ENCODE data around the gene LRRK1.

Gene LRRK1

DNA sequence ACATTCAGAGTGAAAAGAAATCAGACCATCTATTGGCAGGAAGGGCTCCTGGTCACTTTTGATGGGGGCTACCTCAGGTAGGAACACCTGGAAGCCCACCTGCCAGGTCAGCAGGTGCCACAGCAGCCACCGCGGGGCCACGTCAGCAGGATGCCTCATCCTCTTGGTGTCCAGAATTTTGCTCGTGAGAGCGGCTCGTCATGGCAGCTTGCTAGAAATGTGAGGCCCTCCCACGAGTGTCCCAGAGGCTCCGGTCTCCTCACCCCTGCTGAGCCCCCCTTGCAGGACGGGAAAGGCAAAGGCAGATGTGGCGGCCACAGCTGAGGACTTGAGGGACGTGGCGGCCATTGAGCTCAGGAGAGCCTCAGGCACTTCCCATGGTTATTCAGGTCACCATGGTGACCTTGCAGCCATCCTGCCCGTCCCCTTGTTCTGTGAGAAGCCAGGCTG, 129.4 kb downstream of the LRRK1 start:
- no peak for DNase-seq

DNA sequence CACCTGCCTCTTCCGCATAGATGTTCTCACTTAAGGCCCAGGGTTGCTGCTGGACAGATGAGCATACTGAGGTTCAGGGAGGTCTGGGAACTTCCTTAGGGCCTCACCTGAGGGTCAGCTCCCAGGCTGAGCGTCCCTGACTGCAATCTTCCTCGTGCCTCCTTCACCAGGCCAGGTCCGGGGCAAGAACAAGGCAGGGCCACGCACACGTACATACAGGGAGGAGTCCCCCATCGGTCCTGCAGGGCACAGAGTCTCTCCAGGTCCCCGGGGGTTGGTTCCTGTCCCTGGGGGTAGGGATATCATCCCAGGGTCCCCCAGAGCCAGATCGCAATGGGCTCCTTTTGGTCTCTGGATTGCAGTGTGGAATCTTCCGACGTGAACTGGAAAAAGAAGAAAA, 130.1 kb downstream of the LRRK1 start:
- DNase-seq: no peak

- DNase-seq: no peak
Measured at GRCh38 chr15:101049856-101050622, 130.9 kb downstream of the LRRK1 start.

GRCh38 chr15:101050623-101051290, 131.6 kb downstream of the LRRK1 start:
- no peak for DNase-seq

GRCh38 chr15:101051291-101052030, 132.3 kb downstream of the LRRK1 start:
- no peak for DNase-seq

DNA sequence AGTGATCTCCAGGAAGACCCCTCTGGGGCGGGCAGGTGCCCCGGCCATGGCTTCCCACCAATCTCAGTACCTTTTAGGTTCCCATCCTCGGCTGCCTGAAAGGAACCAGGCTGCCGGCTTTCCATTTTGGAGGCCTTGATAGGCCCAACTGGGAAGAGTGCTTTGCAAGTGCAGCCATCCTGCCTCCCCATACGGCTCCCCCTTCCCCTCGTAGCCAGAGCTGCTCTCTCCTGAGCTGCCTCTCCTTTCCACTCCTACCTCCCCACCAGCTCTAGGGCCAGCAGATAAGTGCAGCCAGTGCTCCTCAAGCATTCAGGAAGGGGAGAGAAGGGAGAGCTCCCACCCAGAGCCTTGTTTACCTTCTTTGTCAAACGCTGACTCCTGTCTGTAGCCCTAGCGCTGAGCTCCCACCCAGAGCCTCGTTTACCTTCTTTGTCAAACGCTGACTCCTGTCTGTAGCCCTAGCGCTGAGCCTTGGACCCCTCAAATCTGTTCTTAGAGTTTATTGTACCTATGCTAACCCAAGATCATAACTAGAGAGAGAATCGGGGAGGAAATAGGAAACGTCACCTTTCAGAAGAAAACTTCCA, 133.0 kb downstream of the LRRK1 start:
- no peak for DNase-seq

DNA sequence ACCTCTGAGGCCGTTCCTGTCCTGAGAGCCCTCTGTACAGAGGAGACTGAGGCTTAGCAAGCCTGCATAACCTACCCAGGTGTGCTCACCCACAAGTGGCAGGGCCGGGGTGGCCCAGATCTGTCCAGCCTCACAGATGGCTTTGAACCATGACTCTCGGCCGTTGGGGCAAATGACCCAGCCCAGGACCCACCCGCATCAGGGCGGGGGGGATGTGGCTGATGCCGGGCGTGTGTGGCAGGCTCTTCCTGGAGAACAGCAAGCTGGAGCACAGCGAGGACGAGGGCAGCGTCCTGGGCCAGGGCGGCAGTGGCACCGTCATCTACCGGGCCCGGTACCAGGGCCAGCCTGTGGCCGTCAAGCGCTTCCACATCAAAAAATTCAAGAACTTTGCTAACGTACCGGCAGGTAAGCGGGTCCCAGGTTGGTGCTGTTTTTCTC, 133.5 kb downstream of the LRRK1 start:
- no peak for DNase-seq

GRCh38 chr15:101053261-101053660, 134.1 kb downstream of the LRRK1 start:
- no peak for DNase-seq

DNA sequence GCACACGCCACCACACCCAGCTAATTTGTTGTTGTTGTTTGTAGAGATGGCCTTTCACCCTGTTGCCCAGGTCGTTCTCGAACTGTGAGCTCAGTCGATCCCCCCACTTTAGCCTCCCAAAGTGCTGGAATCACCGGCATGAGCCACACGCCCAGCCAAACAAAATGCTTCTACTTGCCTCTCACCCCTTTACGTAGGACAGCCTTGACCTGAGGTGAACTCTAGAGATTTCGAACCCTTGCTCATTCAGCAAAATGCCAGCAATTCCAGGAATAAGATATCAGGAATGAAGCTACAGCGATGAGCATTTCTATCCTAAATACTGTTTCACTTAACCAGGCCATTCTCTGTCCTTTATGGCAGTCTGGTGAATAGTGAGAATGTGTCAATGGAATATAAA, 135.0 kb downstream of the LRRK1 start:
- no peak for DNase-seq

DNA sequence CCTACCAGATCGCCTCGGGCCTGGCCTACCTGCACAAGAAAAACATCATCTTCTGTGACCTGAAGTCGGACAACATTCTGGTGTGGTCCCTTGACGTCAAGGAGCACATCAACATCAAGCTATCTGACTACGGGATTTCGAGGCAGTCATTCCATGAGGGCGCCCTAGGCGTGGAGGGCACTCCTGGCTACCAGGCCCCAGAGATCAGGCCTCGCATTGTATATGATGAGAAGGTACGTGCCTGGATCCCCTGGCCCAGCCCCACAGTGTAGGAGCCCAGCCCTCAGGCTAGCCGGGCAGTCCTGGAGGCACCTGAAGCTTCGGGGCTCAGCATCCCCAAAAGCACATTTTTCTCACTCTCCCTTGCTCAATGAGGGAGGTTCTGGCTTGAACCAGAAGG, 135.8 kb downstream of the LRRK1 start:
- no peak for DNase-seq

DNA sequence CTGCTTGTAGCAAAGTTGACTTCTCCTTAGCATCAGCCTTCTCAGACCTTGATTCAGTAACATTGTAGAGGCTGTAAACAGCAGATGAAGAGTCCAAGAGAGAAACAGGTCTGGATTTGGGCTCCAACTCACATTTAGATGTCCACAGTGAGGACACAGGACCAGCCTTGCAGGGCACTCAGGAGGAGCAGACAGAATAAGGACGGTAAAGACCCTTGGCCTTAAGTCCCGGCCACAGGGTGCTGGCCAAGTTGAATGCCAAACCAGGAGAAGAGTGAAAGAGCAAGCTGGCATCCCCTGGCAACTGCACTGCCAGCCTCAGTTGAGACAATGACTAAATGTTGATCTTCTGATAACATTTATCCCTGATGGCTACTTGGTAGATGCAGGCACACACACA, 136.3 kb downstream of the LRRK1 start:
- no peak for DNase-seq

DNA sequence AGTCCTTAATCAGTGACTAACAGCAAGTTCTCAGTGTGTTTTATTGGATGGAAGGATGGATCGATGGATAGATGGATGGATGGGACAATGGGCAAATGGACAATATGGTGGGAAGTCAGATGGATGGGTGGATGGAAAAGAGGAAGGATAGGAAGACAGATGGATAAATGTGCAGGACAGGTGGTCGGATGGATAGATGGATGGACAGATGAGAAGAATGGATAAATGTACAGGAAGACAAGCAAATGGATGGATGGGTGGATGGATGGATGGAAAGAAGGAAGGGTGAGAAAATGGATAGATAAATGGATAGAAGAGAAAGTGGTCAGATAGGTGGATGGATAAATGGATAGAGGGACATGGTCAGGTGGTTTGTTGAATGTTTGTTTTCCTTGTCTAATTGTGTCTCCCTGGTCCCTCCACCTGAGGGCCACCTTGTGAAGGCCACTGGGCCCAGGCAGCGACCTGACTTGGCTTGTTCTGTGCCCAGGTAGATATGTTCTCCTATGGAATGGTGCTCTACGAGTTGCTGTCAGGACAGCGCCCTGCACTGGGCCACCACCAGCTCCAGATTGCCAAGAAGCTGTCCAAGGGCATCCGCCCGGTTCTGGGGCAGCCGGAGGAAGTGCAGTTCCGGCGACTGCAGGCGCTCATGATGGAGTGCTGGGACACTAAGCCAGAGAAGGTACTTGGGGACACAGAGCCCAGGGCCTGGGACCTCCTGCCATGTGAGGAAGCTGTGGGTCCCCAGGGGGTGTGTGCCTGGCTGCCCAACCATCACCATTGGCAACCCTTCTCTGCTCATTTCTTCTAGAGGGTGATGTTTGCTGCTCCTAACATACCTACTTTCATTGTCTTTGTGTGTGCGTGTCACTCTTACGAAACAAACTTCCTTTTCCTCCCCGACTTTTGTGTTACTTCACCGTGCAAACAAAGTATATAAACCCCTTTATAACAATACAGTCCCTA, 137.5 kb downstream of the LRRK1 start:
- no peak for DNase-seq

DNA sequence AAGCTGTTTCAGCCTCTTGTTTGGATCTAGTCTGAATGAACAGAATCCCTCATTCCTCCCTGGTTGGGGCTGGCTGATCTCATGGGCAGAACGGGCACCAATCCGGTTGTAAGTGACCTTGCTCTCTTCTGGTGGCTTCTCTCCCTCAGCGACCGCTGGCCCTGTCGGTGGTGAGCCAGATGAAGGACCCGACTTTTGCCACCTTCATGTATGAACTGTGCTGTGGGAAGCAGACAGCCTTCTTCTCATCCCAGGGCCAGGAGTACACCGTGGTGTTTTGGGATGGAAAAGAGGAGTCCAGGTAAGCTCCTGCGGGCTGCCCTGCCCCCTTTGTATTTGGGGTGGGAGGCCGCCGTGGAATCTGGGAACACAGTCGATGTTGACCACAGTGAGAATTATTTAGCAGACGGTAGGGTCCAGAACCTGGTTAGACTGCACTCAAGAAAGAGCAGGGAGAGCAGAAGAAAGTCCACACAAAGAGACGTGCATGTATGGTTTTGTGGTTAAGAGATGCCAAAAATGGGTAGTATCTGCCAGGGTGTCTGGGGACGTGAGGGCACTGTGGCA, 138.8 kb downstream of the LRRK1 start:
- DNase-seq: no peak

GRCh38 chr15:101058735-101059134, 139.6 kb downstream of the LRRK1 start:
- no peak for DNase-seq

GRCh38 chr15:101059381-101060341, 140.5 kb downstream of the LRRK1 start:
- no peak for DNase-seq

- DNase-seq: no peak
Measured at GRCh38 chr15:101060576-101061551, 141.7 kb downstream of the LRRK1 start.

DNA sequence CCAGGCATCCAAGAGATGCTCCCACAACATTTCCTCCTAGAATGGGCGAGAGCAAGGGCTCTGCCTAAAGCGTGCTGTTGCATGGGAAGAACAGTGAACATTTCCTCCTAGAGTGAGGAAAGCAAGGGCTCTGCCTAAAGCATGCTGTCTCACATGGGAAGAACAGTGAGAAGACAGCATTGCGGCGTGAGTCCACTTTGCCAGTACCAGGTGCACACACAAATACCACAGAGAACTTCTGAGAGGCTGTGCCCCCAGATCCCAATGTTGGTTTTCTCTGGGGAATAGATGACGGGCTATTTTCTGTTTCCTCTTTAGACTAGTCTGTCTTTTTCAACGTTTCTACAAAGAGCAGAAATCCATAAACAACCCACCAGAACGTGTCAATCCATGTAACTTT, 142.9 kb downstream of the LRRK1 start:
- no peak for DNase-seq

GRCh38 chr15:101062471-101063171, 143.5 kb downstream of the LRRK1 start:
- DNase-seq: no peak

- DNase-seq: no peak
Measured at GRCh38 chr15:101063212-101063611, 144.1 kb downstream of the LRRK1 start.

All from GOT3 (cell line).